GM08714 (cell line): ENCODE measurements around the gene NLRP6.
A peak's percentile ranks its signal among the peaks of the same experiment; 100 is the strongest.

ENCODE experiments used
- H3K4me3 ChIP-seq: fragments of 200-500 bp; sonication (Bioruptor generic); 2 replicates; pipeline ENCODE4 v1.5.1; 2014; ENCODE audit warnings: mild to moderate bottlenecking, low read length, inconsistent platforms
- ZNF274 ChIP-seq: IDR thresholded peaks from 2 replicates; pipeline ENCODE4 v1.6.1; 2012; ENCODE audit warnings: mild to moderate bottlenecking, low read depth, low read length

The NLRP6 gene

DNA sequence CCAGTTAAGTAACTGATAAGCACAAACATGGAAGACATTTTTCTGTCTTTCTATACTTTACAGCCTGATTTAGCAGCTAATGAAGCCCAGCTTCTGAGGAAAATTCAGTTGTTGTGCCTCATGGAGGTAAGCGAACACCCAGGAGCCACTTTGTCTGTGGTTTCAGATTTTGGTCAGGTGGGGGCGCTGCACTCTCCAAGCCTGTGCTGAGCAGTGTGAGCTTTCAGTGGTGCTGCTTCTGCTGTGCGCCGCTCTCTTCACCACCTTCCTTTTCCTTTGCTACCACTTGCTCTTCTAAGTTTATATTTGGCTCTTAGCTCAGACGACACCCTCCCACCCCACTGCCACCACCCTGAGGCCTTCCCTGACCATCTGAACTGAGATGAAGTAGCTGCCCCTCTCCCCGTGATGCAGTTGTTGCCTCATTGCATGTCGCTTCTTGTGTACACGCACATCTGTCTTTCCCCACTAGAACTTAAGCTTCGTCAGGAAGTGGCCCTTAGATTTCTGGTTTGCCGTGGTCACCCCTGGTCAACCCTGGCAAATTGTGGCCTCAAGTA, 27.4 kb upstream of the NLRP6 start:
- no peak overlapping the region for H3K4me3 ChIP-seq
- TF ChIP-seq ZNF274: no peak

DNA sequence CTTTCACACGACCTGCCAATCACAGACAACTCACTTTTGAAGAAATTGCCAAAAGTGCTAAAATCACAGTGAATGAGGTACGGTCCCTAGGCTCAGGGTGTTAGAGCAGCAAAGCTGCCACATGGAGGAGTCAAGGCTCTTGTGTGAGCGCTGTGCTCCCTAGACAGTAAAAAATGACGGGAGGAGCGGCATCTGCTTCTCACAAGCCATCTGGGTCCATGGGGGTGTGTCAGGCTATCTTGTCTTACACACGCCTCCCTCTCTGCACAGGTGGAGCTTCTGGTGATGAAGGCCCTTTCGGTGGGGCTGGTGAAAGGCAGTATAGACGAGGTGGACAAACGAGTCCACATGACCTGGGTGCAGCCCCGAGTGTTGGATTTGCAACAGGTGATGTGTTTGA, 26.7 kb upstream of the NLRP6 start:
- no peak overlapping the region for H3K4me3 ChIP-seq
- no peak for TF ChIP-seq ZNF274

DNA sequence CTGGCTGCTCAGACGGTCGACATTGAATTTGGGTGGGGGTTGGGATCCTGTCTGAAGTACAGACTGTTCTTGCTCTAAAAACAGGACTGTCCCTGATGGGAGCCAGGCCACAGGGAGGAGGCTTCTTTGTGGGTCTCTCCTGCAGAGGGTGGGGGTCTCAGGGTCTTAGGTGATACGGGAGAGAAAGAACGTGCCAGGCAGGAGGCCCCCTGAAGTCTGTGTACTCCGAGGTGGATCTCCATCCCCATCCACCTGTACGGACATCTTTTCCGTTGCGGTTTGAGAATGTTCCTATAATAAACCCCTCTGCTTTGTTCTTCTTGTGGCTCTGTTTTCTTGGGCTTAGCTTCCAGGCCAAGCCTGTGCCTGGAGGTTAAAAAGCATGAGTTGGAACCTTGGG, 25.5 kb upstream of the NLRP6 start:
- no peak overlapping the region for H3K4me3 ChIP-seq
- no peak for TF ChIP-seq ZNF274

DNA sequence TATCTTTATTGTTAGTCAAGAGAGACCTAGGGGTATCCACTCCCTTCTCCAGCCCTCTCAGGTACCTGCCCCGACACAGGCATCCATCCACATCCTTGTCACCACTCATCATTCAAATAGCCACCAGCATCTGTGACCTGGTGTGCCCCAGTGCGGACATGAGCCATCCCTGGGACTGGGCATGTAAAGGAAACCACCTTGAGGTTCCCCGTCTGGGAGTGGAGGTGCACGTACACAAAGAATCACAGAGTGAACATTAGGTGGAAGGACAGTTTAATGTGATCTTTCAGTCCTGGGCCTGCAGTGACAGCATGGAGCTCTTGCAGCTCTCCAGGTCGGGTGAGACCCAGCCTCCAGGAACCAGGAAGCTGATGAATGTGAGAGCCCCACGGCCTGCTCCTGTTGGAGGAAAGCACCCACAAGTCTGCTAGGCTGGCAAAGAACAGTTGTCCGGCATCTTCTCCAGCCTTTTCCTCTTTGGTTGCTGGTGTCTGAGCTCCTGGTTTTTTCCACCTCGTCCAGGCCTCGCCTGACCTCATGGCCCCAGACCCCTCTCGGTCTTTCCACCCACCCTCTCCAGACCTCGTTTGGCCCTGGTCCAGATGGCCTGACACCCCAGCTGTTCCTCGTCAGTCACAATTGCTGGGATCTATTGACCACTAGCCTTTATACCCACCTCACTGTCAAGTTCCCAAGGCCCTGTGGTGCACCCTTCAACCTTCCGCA, 24.9 kb upstream of the NLRP6 start:
- TF ChIP-seq ZNF274: no peak
- H3K4me3 ChIP-seq: no peak overlapping the region

DNA sequence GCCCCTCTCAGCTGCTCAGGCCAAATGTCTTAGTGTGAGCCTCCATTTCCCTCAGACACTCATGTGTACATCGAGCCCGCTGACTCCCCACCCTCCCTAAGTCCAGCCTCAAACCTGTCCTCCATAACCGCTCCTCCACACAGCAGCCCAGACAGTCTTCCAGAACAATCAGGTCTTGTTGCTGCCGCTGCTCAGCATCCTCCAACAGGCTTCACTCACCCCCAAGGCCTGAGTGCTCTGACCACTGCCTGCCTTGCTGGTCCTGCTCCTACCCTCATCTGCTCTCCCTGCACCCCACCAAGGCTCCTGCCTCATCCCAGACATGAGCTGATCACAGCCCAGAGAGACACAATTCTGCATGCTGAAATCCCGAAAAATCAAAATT, 24.3 kb upstream of the NLRP6 start:
- TF ChIP-seq ZNF274: no peak
- no peak overlapping the region for H3K4me3 ChIP-seq

DNA sequence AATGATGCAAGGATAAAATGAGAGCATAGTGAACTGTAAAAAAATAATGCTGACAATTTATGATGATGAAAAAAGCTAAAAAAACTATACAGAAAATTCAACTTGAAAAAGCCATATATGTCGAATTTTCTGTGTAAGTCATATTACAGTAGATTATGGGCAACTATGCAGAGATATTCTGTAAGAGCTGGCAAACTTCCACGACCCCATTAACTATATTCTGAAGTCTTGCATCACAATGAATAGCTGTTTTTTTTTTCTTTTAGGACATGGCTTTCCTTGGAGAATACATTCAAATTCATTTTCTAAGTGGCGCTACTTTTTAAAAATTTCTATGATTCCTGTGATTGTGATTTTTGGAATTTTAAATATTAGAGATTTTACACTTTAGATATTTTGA, 23.0 kb upstream of the NLRP6 start:
- no peak overlapping the region for H3K4me3 ChIP-seq
- no peak for TF ChIP-seq ZNF274

DNA sequence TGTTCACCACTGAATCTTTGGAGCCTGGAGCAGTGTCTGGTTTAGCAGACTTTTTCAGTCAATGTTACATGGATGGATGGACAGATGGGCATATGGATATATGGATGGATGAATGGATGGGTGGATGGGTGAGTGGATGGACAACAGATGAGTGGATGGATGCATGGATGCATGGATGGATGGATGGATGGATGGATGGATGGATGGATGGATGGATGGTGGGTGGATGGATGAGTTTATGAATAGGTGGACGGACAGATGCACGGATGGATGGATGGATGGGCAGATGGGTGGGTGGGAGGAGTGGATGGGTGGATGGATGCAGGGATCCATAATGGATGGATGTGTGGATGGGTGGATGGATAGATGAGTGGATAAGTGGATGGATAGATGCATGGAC, 22.4 kb upstream of the NLRP6 start:
- TF ChIP-seq ZNF274: no peak
- no peak overlapping the region for H3K4me3 ChIP-seq

DNA sequence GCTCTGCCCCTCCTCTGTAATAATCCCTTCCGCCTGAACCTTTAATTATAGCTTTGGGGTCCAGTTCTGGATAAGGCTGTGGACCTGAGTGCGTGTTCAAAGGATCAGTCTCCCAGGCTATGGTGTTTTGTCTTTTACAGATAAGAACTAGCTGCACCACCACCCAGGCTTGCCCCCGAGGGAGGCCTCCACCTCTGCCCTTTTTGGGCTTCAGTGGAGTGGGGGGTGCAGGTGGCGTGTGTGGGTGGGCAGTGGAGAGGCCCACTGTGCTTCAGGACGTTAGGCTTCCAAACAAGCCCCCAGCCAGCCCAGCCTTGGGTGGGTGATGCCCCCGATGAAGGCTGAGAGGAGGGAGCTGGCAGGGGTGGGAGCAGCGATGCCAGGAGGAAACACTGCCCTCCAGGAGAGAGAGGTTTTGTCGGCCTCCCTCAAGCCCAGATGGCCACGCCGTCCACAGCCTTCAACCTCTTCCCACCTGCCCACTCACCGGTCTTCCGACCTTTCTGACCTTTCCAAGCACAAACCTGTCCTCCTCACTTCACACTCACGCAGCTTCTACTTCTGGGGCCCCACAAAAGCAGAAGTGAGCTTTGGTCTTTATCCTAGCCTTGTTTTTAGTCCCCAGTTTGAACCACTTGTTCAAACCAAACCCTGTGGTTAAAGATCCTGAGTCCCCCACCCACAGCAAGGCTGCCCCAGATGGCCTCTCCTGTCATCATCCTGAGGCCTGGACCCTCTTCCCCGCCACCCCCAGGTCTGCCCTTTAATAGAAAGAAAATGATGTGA, 21.1 kb upstream of the NLRP6 start:
- H3K4me3 ChIP-seq: no peak overlapping the region

DNA sequence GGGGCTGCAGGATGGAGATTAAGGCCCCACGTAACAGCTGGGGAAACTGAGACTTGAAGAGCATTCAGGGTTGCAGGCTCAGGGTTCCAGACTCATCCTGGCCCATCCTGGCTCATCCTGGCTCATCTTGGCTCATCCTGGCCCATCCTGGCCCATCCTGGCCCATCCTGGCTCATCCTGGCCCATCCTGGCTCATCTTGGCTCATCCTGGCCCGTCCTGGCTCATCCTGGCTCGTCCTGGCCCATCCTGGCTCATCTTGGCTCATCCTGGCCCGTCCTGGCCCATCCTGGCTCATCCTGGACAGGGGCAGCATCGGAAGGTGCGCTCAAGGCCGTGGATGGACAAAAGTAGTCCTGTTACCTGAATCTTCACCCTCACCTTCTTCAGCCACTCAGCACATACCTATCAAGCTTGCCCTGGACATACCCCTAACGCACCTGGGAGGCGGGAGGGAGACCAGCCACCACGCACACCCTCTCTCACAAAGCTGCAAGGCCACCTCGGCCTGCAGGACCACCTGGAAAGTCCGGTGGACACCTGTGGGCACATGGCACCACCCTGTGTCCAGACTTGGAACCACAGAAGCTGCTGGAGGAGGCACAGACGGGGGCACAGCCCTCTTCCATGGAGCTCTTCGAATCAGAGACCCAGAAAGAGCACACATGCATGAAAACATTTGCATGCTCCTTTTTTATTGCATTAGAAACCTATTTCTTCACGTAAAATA, 20.3 kb upstream of the NLRP6 start:
- H3K4me3 ChIP-seq: no peak overlapping the region
- no peak for TF ChIP-seq ZNF274

More for the DNA sequence above, 21.1 kb upstream of the NLRP6 start:
- TF ChIP-seq ZNF274: no peak

DNA sequence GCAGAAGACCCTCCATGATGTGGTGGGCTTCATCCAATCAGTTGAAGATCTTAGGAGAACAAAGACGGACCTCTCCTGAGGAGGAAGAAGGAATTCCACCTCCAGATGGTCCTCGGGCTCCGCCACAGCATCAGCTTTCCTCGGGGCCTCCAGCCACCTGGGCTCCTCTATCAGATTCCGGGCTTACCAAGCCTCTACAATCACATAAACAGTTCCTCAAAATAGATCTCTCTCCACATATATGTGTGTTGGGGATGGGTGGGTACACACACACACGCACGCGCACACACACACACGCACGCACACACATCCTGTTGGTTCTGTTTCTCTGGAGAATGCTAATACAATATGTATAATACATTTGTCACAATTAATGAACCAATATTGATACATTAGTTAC, 18.8 kb upstream of the NLRP6 start:
- no peak overlapping the region for H3K4me3 ChIP-seq
- TF ChIP-seq ZNF274: no peak

DNA sequence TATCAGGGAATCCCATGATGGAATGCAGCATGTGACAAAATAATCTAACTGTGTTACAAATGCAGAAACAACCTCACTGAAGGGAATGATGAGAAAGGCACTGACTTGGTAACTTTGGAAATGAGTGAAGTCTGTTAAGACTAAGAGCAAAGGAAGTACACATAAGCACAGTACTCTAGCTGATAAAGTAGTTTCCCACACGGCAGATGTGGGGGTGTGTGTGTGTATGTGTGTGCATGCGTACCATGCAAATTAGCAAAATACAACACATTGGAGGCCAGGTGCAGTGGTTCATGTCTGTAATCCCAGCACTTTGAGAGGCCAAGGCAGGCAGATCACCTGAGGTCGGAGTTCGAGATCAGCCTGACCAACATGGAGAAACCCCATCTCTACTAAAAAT, 16.6 kb upstream of the NLRP6 start:
- H3K4me3 ChIP-seq: no peak overlapping the region
- TF ChIP-seq ZNF274: no peak

DNA sequence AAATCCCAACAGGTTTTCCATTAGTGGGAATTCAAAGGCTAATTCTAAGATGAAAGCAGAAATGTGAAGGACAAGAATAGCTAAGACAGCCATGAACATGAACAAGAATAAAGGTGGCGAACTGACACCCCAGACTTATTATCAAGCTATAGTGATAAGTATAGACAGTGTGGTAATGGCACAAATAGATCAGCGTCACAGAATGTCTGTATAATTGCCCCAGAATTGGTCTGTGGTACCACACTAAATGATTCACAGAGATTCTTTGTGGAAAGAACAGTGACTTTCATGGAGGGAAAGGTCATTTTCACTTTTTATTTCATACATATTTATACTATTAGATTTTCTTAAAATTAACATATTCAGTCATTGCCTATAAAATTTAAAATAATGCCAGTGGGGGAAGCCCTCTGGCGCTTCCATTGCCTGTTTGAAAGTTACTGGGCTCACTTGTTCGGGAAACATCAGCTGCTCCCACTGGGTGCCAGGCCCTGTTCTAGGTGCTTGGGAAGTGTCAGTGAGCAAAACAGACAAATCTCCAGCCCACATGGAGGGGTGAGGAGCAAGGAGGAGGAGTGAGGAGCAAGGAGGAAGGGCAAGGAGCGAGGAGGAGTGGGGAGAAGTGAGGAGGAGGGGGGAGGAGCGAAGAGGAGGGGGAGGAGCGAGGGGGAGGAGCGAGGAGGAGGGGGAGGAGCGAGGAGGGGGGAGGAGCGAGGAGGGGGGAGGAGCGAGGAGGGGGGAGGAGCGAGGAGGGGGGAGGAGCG, 11.3 kb upstream of the NLRP6 start:
- TF ChIP-seq ZNF274: no peak
- no peak overlapping the region for H3K4me3 ChIP-seq

DNA sequence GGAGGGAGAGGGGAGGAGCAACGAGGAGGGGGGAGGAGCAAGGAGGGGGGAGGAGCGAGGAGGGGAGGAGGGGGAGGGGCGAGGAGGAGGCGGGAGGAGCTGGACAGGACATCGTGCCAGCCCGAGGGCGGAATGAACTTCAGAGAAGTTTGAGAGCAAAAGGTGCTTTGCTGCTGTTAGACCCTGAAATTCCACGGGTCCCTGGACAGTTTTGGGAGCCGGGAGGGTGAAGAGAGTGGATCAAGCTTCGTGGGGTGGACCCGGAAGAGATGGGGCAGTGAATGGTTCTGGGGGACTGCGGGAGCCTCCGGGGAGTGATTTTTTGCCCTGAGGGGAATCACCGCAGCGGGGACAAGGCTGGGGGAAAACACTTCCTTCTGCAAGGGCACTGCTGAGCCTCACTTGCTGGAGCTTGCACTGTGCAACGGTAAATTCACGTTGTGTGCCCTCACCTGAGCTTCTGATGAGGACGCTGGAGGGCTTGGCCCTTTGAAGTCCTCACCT, 10.7 kb upstream of the NLRP6 start:
- TF ChIP-seq ZNF274: no peak
- H3K4me3 ChIP-seq: peak overlapping the region; percentile 68; the same call in 1 of the 2 replicates

DNA sequence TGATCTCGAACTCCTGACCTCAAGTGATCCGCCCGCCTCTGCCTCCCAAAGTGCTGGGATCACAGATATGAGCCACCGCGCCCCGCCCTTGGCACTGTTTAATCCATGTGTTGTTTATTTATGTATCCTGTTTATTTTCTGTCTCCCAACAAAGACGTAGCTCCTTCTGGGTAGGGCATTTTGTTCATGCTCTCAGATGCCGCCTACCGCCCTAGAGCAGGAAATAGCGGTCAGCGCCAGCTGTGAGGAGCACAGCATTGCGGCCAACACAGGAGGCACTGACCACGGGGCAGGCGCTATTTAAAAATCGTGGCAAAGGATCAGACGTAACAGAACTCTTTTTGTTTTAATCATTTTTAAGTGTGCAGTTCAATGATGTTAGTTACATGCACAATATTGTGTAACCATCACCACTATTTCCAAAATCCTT, 9.5 kb upstream of the NLRP6 start:
- H3K4me3 ChIP-seq: peak overlapping the region; percentile 68; the same call in 1 of the 2 replicates
